ENCODE results near the gene SEMA3B. TPM values are rescaled to one million over a fixed set of nuclear protein-coding genes. Genes with fewer than 3 reads are reported as not detected.

The SEMA3B gene
- total and polyA plus RNA-seq, 2 donors (not counting 3 experiments of a cell fraction or from before 2014, with no cell fraction given), result 1.2 to 1.5 TPM

GRCh38 chr3:50241713-50242380 lies 27.1 kb upstream of the SEMA3B start:
- peak overlapping the region; percentile 47 for H3K4me2 ChIP-seq (ENCODE audit: insufficient read depth, low read length)
- ChIA-PET CTCF (interaction anchor here (5.6 kb wide), 1 partner anchor 13 kb away, joined by 54 read pairs; no protein-coding TSS in a partner anchor), POLR2A (no interaction called here)
- no peaks in the 10 kb centered on the region for H4K20me1 ChIP-seq (replicated peaks; ENCODE audit: control insufficient read depth, extremely low read depth, insufficient read depth, low read length)
- peaks cover 92% of the 10 kb centered on the region for H3K79me2 ChIP-seq (ENCODE audit: control insufficient read depth, insufficient read depth, low read length)
- BruUV-seq (replicated peaks), result no TSS peak
- FAIRE-seq (no peak), DNase-seq (ENCODE audit: low read depth, low spot score) (no peak)
- no peaks in the 10 kb centered on the region for H3K9me3 ChIP-seq (replicated peaks; ENCODE audit: control insufficient read depth, insufficient read depth, low read length)
- H3K9me1 ChIP-seq (replicated peaks; ENCODE audit: control insufficient read depth, extremely low read depth, insufficient read depth, low read length), result no peaks in the 10 kb centered on the region
- intact Hi-C loops (cut with micrococcal nuclease), result loop anchor here (2.0 kb wide), 1 partner anchor 57 kb away; the partner anchor contains the start of genes HYAL3 and NAA80
- H3K4me1 ChIP-seq (ENCODE audit: control insufficient read depth, extremely low read depth, insufficient read depth, low read length), result peaks cover 83% of the 10 kb centered on the region
- peaks cover 2 to 19% of the 10 kb centered on the region in 2 experiments for H3K36me3 ChIP-seq (ENCODE audit: control insufficient read depth in 2 of 2, extremely low read depth in 1 of 2, insufficient read depth in 2 of 2, low read length in 2 of 2)
- H3K27ac ChIP-seq (ENCODE audit: insufficient read depth, low read depth, low read length), result peak overlapping the region; percentile 97
- H3K9ac ChIP-seq (replicated peaks; ENCODE audit: extremely low read depth, insufficient read depth, low read length), result no peak overlapping the region
- no peak for TF ChIP-seq MYC (IDR thresholded peaks at IDR 0.05; ENCODE audit: low read depth, low read length)
- peak; percentile 15 for TF ChIP-seq POLR2AphosphoS5 (IDR thresholded peaks at IDR 0.05; ENCODE audit: insufficient read depth, low read depth, low read length)
- no peaks in the 10 kb centered on the region for H3K27me3 ChIP-seq (ENCODE audit: control insufficient read depth in 2 of 2, insufficient read depth in 2 of 2, low read length in 2 of 2)
- H2AFZ ChIP-seq (ENCODE audit: low read depth, low read length), result no peak overlapping the region
- no peak overlapping the region for H3K4me3 ChIP-seq (replicated peaks in 1 of 3; ENCODE audit: insufficient read depth in 1 of 3, low read depth in 1 of 3, low read length in 3 of 3)
- dilution Hi-C loops (cut with MboI; ENCODE audit: extremely low pct_ligation_motif_present, low sequenced_read_pairs), result loop anchor here (5.0 kb wide), 1 partner anchor 60 kb away; no protein-coding TSS in a partner anchor

DNA sequence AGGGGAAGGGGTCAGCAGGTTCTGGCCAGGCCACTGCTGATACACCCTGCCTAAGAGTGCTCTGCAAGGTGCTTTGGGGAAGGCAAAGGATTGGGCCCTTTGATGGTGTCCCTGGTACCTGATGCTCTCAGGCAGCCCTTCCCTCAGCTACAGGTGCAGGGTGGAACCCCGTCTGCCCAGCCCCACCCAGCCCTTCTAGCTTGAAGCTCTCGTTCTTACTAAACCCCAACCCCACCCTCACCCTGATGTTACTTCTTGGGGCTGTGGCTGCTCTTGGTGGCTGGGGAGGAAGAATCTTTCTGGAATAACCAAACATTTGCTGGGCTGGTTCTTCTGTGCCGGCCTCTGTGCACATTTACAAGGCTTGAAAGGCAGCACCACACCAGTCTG lies 26.6 kb upstream of the SEMA3B start:
- peak overlapping the region; percentile 47 for H3K4me2 ChIP-seq (ENCODE audit: insufficient read depth, low read length)
- peaks cover 88% of the 10 kb centered on the region for H3K4me1 ChIP-seq (ENCODE audit: control insufficient read depth, extremely low read depth, insufficient read depth, low read length)
- no peaks in the 10 kb centered on the region for H3K9me3 ChIP-seq (replicated peaks; ENCODE audit: control insufficient read depth, insufficient read depth, low read length)
- no peaks in the 10 kb centered on the region for H4K20me1 ChIP-seq (replicated peaks; ENCODE audit: control insufficient read depth, extremely low read depth, insufficient read depth, low read length)
- FAIRE-seq, result peak; percentile 12
- H3K4me3 ChIP-seq (replicated peaks in 1 of 3; ENCODE audit: insufficient read depth in 1 of 3, low read depth in 1 of 3, low read length in 3 of 3), result peak overlapping the region in 1 of 3 experiments; percentile 11
- dilution Hi-C loops (cut with MboI; ENCODE audit: extremely low pct_ligation_motif_present, low sequenced_read_pairs) (loop anchor here (5.0 kb wide), 1 partner anchor 60 kb away; no protein-coding TSS in a partner anchor), intact Hi-C loops (cut with micrococcal nuclease) (loop anchor here (2.0 kb wide), 1 partner anchor 56 kb away; the partner anchor contains the start of genes HYAL3 and NAA80)
- H3K9me1 ChIP-seq (replicated peaks; ENCODE audit: control insufficient read depth, extremely low read depth, insufficient read depth, low read length), result no peaks in the 10 kb centered on the region
- no peak overlapping the region for H2AFZ ChIP-seq (ENCODE audit: low read depth, low read length)
- CTCF ChIA-PET, result interaction anchor here (0.6 to 5.6 kb wide), 10 partner anchors 9 to 105 kb away, joined by 3 to 54 read pairs (median 4); no protein-coding TSS in a partner anchor
- no peak for DNase-seq (ENCODE audit: low read depth, low spot score)
- peaks cover 6 to 22% of the 10 kb centered on the region in 2 experiments for H3K36me3 ChIP-seq (ENCODE audit: control insufficient read depth in 2 of 2, extremely low read depth in 1 of 2, insufficient read depth in 2 of 2, low read length in 2 of 2)
- POLR2A ChIA-PET, result interaction anchor here (1.3 to 1.5 kb wide), 2 partner anchors 9 to 18 kb away, joined by 4 to 11 read pairs; no protein-coding TSS in a partner anchor
- peaks cover 92% of the 10 kb centered on the region for H3K79me2 ChIP-seq (ENCODE audit: control insufficient read depth, insufficient read depth, low read length)
- H3K27me3 ChIP-seq (ENCODE audit: control insufficient read depth in 2 of 2, insufficient read depth in 2 of 2, low read length in 2 of 2), result no peaks in the 10 kb centered on the region
- no TSS peak for BruUV-seq (replicated peaks)
- TF ChIP-seq EZH2 (IDR thresholded peaks at IDR 0.05; ENCODE audit: borderline replicate concordance, low read depth, low read length, severe bottlenecking), result no peak
- H3K27ac ChIP-seq (ENCODE audit: insufficient read depth, low read depth, low read length), result peak overlapping the region; percentile 97
- H3K9ac ChIP-seq (replicated peaks; ENCODE audit: extremely low read depth, insufficient read depth, low read length), result peak overlapping the region; percentile 30
